ENCODE data around the gene GAB3.
A peak's percentile ranks its signal among the peaks of the same experiment; 100 is the strongest.

Gene GAB3

GRCh38 chrX:154758696-154759095, 7.8 kb upstream of the GAB3 start:
- no peak for DNase-seq (ENCODE audit: low read depth, low spot score)
- no peak for TF ChIP-seq CTCF (IDR thresholded peaks at IDR 0.05; ENCODE audit: insufficient read depth, low read length, missing control alignments)
- no peak overlapping the region for H3K4me3 ChIP-seq (ENCODE audit: low read depth, low read length)
- CTCF ChIA-PET = interaction anchor here (1.4 kb wide), 1 partner anchor 10 kb away, joined by 6 read pairs; no protein-coding TSS in a partner anchor
- POLR2A ChIA-PET = no interaction called here

- H3K4me3 ChIP-seq (ENCODE audit: low read depth, low read length) = no peak overlapping the region
- CTCF ChIA-PET = interaction anchor here (1.2 to 4.9 kb wide), 2 partner anchors 35 to 89 kb away, joined by 3 to 37 read pairs; no protein-coding TSS in a partner anchor
- no peak for TF ChIP-seq CTCF (IDR thresholded peaks at IDR 0.05; ENCODE audit: insufficient read depth, low read length, missing control alignments)
- DNase-seq (ENCODE audit: low read depth, low spot score) = no peak
- POLR2A ChIA-PET = no interaction called here
These were observed 893 bp upstream of the GAB3 start for GRCh38 chrX:154751669-154752271.

DNA sequence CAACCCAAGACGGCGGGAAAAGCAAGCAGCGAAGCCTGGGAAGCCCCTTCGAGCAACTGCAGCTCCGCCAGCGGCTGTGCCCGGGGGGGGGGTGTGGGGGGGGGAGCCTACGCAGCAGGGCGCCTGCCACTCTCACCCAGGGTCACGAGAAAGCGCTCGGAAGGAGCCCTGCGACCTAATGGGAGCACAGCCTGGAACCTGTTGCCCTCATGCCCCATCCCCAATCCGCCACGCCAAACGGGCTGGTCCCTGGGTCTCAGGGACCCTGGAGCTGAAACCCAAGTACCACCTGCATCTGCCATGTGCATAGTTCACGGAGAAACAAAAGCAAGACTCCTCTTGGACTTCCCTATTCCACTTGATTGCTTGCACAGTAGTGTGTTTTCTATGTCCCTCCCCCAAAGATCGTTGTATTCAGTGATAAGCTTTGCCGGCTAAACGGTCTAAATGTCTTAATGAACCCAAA, 359 bp upstream of the GAB3 start:
- ChIA-PET POLR2A (no interaction called here), CTCF (interaction anchor here (2.5 to 4.9 kb wide), 3 partner anchors 13 to 90 kb away, joined by 6 to 52 read pairs (median 37); no protein-coding TSS in a partner anchor)
- no peak for TF ChIP-seq CTCF (IDR thresholded peaks at IDR 0.05; ENCODE audit: insufficient read depth, low read length, missing control alignments)
- DNase-seq (ENCODE audit: low read depth, low spot score) = no peak
- peak overlapping the region; percentile 47; the same call in 1 of the 2 replicates for H3K4me3 ChIP-seq (ENCODE audit: low read depth, low read length)

DNA sequence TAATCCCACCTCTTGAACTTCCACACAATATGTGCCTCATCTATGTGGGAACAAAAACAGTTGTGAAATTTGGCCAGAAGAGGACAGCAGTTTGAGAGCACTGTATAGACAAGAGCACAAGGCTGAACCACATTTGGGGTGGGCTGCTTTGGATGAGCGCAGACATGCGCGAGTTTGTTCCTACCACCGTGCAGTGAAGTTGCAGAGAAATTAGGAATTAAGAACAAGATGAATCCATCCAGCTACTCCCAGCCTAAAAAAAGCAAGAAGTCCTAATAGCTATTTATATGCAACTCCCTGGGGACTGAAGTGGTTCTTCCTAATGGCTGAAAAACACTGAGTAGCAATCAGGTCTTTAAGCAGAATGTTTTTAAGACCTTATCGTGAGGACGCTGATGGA, 1.0 kb downstream of the GAB3 start:
- POLR2A ChIA-PET = no interaction called here
- no peak overlapping the region for H3K4me3 ChIP-seq (ENCODE audit: low read depth, low read length)
- no peak for DNase-seq (ENCODE audit: low read depth, low spot score)
- no peak for TF ChIP-seq CTCF (IDR thresholded peaks at IDR 0.05; ENCODE audit: insufficient read depth, low read length, missing control alignments)
- CTCF ChIA-PET = interaction anchor here (1.1 to 4.9 kb wide), 6 partner anchors 11 to 147 kb away, joined by 5 to 52 read pairs (median 12); partner anchors contain the start of gene DKC1

DNA sequence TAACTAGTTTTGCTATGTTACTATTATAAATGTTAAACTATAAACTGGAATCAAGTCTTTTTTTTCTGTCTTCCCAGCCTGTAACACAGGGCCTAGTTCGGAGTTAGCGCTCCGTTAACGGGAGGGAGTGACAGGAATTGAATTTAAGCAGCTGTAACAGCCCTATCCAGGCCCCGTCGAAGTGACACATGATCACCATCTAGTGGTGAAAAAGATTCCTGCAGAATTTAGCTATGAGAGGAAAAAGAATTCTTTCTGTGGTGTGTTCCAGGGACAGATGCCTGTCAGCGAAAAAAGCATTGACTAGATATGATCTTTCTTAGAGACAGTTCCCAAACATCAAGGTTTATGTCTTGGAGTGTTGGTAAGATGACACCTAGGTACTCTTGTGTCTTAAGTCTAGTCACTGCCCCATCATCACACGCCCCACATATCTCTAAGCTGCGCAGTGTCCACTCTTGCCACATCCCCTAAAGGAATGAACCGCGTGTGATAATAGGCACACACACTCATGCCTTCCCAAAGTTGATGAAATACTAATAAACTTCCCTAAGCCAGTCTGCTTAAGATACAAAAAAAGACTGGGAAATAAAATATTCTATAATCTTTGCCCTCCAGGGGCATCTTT, 2.1 kb downstream of the GAB3 start:
- no peak overlapping the region for H3K4me3 ChIP-seq (ENCODE audit: low read depth, low read length)
- TF ChIP-seq CTCF (IDR thresholded peaks at IDR 0.05; ENCODE audit: insufficient read depth, low read length, missing control alignments) = peak; percentile 36
- DNase-seq (ENCODE audit: low read depth, low spot score) = no peak
- POLR2A ChIA-PET = no interaction called here
- CTCF ChIA-PET = interaction anchor here (0.6 to 4.9 kb wide), 16 partner anchors 8 to 157 kb away, joined by 3 to 52 read pairs (median 6); partner anchors contain the start of genes DKC1 and MPP1

GRCh38 chrX:154742613-154743012, 8.3 kb downstream of the GAB3 start:
- ChIA-PET CTCF (no interaction called here), POLR2A (no interaction called here)
- no peak overlapping the region for H3K4me3 ChIP-seq (ENCODE audit: low read depth, low read length)
- DNase-seq (ENCODE audit: low read depth, low spot score) = no peak
- no peak for TF ChIP-seq CTCF (IDR thresholded peaks at IDR 0.05; ENCODE audit: insufficient read depth, low read length, missing control alignments)
